Measurements from ENCODE around the gene ADAMTS20.

ADAMTS20 gene

GRCh38 chr12:43480591-43480990 is 71.4 kb downstream of the ADAMTS20 start:
- DNase-seq (ENCODE audit: low spot score) = no peak

- no peak for DNase-seq (ENCODE audit: low spot score)
Observed at GRCh38 chr12:43462741-43463140, 89.3 kb downstream of the ADAMTS20 start.

- no peak for DNase-seq (ENCODE audit: low spot score)
Observed at GRCh38 chr12:43462080-43462479, 89.9 kb downstream of the ADAMTS20 start.

- no peak for DNase-seq (ENCODE audit: low spot score)
Observed at GRCh38 chr12:43459285-43459684, 92.7 kb downstream of the ADAMTS20 start.

- no peak for DNase-seq (ENCODE audit: low spot score)
Observed at GRCh38 chr12:43453761-43454160, 98.2 kb downstream of the ADAMTS20 start.

- peak; percentile 1 for DNase-seq (ENCODE audit: low spot score)
Observed at GRCh38 chr12:43444940-43445564, 107.0 kb downstream of the ADAMTS20 start.

- no peak for DNase-seq (ENCODE audit: low spot score)
Observed at GRCh38 chr12:43436597-43436996, 115.4 kb downstream of the ADAMTS20 start.

GRCh38 chr12:43434614-43435013 is 117.4 kb downstream of the ADAMTS20 start:
- DNase-seq (ENCODE audit: low spot score) = no peak

GRCh38 chr12:43428088-43428600 is 123.9 kb downstream of the ADAMTS20 start:
- DNase-seq (ENCODE audit: low spot score) = no peak

- no peak for DNase-seq (ENCODE audit: low spot score)
Observed at GRCh38 chr12:43425361-43425760, 126.6 kb downstream of the ADAMTS20 start.

GRCh38 chr12:43416981-43417380 is 135.0 kb downstream of the ADAMTS20 start:
- DNase-seq (ENCODE audit: low spot score) = no peak

GRCh38 chr12:43407816-43408645 is 144.0 kb downstream of the ADAMTS20 start:
- DNase-seq (ENCODE audit: low spot score) = no peak

GRCh38 chr12:43406801-43407200 is 145.2 kb downstream of the ADAMTS20 start:
- DNase-seq (ENCODE audit: low spot score) = no peak

- DNase-seq (ENCODE audit: low spot score) = no peak
Observed at GRCh38 chr12:43402436-43402835, 149.6 kb downstream of the ADAMTS20 start.

GRCh38 chr12:43401096-43401495 is 150.9 kb downstream of the ADAMTS20 start:
- DNase-seq (ENCODE audit: low spot score) = no peak

GRCh38 chr12:43396671-43397070 is 155.3 kb downstream of the ADAMTS20 start:
- DNase-seq (ENCODE audit: low spot score) = no peak

- DNase-seq (ENCODE audit: low spot score) = no peak
Observed at GRCh38 chr12:43392116-43392515, 159.9 kb downstream of the ADAMTS20 start.

GRCh38 chr12:43381879-43382278 is 170.1 kb downstream of the ADAMTS20 start:
- DNase-seq (ENCODE audit: low spot score) = no peak

GRCh38 chr12:43378448-43378847 is 173.6 kb downstream of the ADAMTS20 start:
- DNase-seq (ENCODE audit: low spot score) = no peak

GRCh38 chr12:43370263-43370662 is 181.7 kb downstream of the ADAMTS20 start:
- DNase-seq (ENCODE audit: low spot score) = no peak

- no peak for DNase-seq (ENCODE audit: low spot score)
Observed at GRCh38 chr12:43362910-43363694, 188.9 kb downstream of the ADAMTS20 start.

- no peak for DNase-seq (ENCODE audit: low spot score)
Observed at GRCh38 chr12:43361031-43361710, 190.8 kb downstream of the ADAMTS20 start.

Data from CD4-positive, alpha-beta T cell treated with Interleukin-6 at 100 ng/mL for 8 hours (primary cell).